KMS-11 (cell line): Measurements from ENCODE around the gene NOS1.

Experiments used
- H2AFZ ChIP-seq: fragments of 200-600 bp; sonication (generic); 2 replicates; pipeline ENCODE4 v1.6.1; 2016; ENCODE audit warnings: antibody characterized with exemption, mixed run types, low read depth
- H3K27ac ChIP-seq: fragments of 200-600 bp; sonication (generic); 2 replicates; pipeline ENCODE4 v1.6.1; 2016; ENCODE audit warnings: mild to moderate bottlenecking, mixed run types
- H3K27me3 ChIP-seq: fragments of 200-600 bp; sonication (generic); 2 replicates; pipeline ENCODE4 v1.6.1; 2017; ENCODE audit warnings: mild to moderate bottlenecking, low read depth, mixed run types, moderate library complexity; ENCODE audit not compliant: insufficient read depth
- H3K36me3 ChIP-seq: fragments of 200-600 bp; sonication (generic); 2 replicates; pipeline ENCODE4 v1.6.1; 2017; ENCODE audit warnings: mild to moderate bottlenecking, mixed run types; ENCODE audit not compliant: insufficient read depth
- H3K4me1 ChIP-seq: fragments of 200-600 bp; sonication (generic); 2 replicates; pipeline ENCODE4 v1.6.1; 2016; ENCODE audit warnings: mild to moderate bottlenecking, low read depth, mixed run types; ENCODE audit not compliant: poor library complexity, severe bottlenecking
- H3K4me2 ChIP-seq: fragments of 200-600 bp; sonication (generic); 2 replicates; pipeline ENCODE4 v1.7.0; 2016; ENCODE audit warnings: mild to moderate bottlenecking, mixed run types
- H3K4me3 ChIP-seq: fragments of 200-600 bp; sonication (generic); IDR thresholded peaks from 2 replicates; pipeline ENCODE4 v1.6.1; 2017; ENCODE audit warnings: low read depth, low read length, mixed read lengths; ENCODE audit not compliant: insufficient read depth
- H3K79me2 ChIP-seq: fragments of 200-600 bp; sonication (generic); 2 replicates; pipeline ENCODE4 v1.6.1; 2016; ENCODE audit warnings: low read depth, mixed run types; ENCODE audit not compliant: insufficient read depth
- H3K9ac ChIP-seq: fragments of 200-600 bp; sonication (generic); 2 replicates; pipeline ENCODE4 v1.6.1; 2016; ENCODE audit warnings: mild to moderate bottlenecking, mixed run types
- H4K20me1 ChIP-seq: fragments of 200-600 bp; sonication (generic); 2 replicates; pipeline ENCODE4 v1.6.1; 2016; ENCODE audit warnings: mild to moderate bottlenecking, mixed run types; ENCODE audit not compliant: insufficient read depth
- TF ChIP-seq, protein P1 (sequence below): fragments of 200-600 bp; sonication (generic); conservative IDR thresholded peaks from 2 replicates; pipeline ENCODE4 v1.6.1; 2017; ENCODE audit warnings: low read depth, mild to moderate bottlenecking, antibody characterized with exemption, low read length, moderate library complexity, mixed read lengths

Gene NOS1

DNA sequence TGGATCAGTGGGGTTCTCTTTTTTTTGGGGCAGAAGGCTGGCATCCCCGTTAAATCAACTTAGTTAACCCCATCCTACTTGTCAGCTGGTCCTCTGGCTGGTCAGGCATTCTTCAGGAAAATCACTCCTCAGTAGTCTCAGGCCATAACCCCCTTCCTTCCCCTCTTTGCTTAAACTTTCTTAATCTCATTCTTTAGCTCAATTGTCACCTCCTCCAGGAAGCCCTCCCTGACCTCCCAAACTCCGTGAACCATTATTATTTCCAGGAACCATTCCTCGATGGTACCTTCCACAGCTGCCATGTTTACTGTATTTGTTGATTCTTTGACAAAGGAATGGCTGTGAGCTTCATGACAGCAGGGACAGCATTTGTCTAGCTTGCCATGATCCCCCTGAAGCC is 98.7 kb downstream of the NOS1 start:
- Histone ChIP-seq H3K36me3 (no peaks in the 10 kb centered on the region), H3K4me1 (no peaks in the 10 kb centered on the region), H3K27ac (no peak overlapping the region), H3K4me2 (no peak overlapping the region), H3K9ac (no peak overlapping the region), H4K20me1 (no peaks in the 10 kb centered on the region), H2AFZ (no peak overlapping the region), H3K79me2 (no peaks in the 10 kb centered on the region), H3K27me3 (no peaks in the 10 kb centered on the region), H3K4me3 (no peak overlapping the region)
- TF ChIP-seq, protein P1, sequence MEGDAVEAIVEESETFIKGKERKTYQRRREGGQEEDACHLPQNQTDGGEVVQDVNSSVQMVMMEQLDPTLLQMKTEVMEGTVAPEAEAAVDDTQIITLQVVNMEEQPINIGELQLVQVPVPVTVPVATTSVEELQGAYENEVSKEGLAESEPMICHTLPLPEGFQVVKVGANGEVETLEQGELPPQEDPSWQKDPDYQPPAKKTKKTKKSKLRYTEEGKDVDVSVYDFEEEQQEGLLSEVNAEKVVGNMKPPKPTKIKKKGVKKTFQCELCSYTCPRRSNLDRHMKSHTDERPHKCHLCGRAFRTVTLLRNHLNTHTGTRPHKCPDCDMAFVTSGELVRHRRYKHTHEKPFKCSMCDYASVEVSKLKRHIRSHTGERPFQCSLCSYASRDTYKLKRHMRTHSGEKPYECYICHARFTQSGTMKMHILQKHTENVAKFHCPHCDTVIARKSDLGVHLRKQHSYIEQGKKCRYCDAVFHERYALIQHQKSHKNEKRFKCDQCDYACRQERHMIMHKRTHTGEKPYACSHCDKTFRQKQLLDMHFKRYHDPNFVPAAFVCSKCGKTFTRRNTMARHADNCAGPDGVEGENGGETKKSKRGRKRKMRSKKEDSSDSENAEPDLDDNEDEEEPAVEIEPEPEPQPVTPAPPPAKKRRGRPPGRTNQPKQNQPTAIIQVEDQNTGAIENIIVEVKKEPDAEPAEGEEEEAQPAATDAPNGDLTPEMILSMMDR: no peak

DNA sequence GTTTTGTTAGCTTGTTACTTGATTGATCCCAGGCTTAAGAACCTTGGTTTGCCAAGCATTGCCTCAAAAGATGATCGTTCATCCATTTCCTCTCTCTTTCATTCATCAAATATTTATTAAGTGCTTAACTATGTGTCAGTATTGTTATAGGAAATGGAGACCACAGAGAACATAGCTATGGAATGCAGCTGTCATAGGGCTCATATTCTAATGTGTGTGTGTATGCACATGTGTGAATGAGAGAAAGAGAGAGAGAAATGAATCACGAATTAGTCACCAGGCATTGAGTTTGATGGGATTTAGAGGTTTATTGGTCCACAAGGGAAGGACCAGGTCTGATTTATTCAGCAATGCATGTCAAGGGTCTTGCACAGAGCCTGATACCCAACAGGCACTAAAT is 100.2 kb downstream of the NOS1 start:
- Histone ChIP-seq H3K36me3 (no peaks in the 10 kb centered on the region), H4K20me1 (no peaks in the 10 kb centered on the region), H3K79me2 (no peaks in the 10 kb centered on the region), H3K9ac (no peak overlapping the region), H3K27ac (no peak overlapping the region), H3K4me3 (no peak overlapping the region), H3K4me2 (no peak overlapping the region), H2AFZ (no peak overlapping the region), H3K27me3 (no peaks in the 10 kb centered on the region), H3K4me1 (no peaks in the 10 kb centered on the region)
- TF ChIP-seq, protein P1: no peak

DNA sequence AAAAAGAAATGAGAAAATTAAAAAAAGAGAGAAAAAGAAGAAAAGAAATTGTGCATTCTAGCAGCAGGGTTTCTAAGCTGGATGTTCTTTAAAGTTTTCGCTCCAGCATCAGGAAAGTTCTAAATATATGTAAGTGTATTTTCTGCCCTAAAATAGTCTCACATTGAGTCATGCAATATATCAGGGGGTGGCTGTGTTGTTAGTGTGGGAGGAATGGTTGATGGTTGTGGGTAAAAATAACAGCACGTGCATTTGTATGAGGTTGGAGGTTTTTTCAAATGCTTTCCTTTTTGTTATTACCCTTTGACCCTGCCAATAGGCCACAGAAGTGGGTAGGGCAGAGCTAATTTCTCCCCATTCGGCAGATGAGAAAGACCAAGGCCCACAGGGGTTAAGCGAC is 106.0 kb downstream of the NOS1 start:
- no peaks in the 10 kb centered on the region for H3K4me1 ChIP-seq
- H3K4me2 ChIP-seq: no peak overlapping the region
- no peaks in the 10 kb centered on the region for H3K36me3 ChIP-seq
- H3K79me2 ChIP-seq: no peaks in the 10 kb centered on the region
- TF ChIP-seq, protein P1: no peak
- no peak overlapping the region for H2AFZ ChIP-seq
- H3K9ac ChIP-seq: no peak overlapping the region
- no peaks in the 10 kb centered on the region for H3K27me3 ChIP-seq
- no peak overlapping the region for H3K4me3 ChIP-seq
- H4K20me1 ChIP-seq: no peaks in the 10 kb centered on the region
- no peak overlapping the region for H3K27ac ChIP-seq

DNA sequence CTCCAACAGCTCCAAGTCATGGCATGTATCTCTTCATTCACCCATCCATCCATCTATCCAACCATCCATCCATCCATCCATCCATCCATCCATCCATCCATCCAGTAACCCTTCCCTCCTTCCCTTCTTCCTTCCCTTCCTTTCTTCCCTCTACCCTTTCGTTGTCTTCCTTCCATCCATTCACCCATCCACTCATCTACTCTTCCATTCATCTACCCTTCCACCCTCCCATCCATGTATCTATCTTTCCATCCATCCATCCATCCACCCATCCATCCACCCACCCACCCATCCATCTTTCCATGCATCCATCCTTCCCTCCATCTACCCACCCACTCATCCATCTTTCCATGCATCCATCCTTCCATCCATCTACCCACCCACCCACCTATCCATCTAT is 117.9 kb downstream of the NOS1 start:
- TF ChIP-seq, protein P1: no peak
- Histone ChIP-seq H3K27ac (no peak overlapping the region), H3K27me3 (no peaks in the 10 kb centered on the region), H3K36me3 (no peaks in the 10 kb centered on the region), H3K9ac (no peak overlapping the region), H3K4me3 (no peak overlapping the region), H3K4me2 (no peak overlapping the region), H3K4me1 (no peaks in the 10 kb centered on the region), H2AFZ (no peak overlapping the region), H3K79me2 (no peaks in the 10 kb centered on the region), H4K20me1 (no peaks in the 10 kb centered on the region)

DNA sequence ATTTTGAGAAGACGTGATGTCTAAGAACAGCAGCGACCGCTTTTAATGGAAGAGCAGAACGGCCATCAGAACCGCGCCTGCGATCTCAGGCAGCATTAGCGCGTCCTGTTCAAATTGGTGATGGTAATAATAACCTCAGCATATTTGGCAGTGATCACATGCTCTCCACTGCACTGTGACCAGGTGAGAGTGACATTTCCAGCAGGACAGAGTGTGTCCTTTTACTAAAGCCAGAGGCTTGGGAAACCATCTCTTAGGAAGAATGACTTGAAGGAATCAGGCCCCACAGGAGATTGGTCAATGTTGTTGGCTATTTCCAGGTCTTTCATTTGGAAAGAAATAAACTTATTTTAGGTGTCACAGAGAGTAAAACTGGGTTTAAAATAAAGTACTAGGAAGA is 119.7 kb downstream of the NOS1 start:
- no peaks in the 10 kb centered on the region for H4K20me1 ChIP-seq
- no peak overlapping the region for H3K4me2 ChIP-seq
- no peak overlapping the region for H2AFZ ChIP-seq
- no peak overlapping the region for H3K27ac ChIP-seq
- H3K9ac ChIP-seq: no peak overlapping the region
- H3K4me1 ChIP-seq: no peaks in the 10 kb centered on the region
- H3K79me2 ChIP-seq: no peaks in the 10 kb centered on the region
- no peak overlapping the region for H3K4me3 ChIP-seq
- H3K36me3 ChIP-seq: no peaks in the 10 kb centered on the region
- TF ChIP-seq, protein P1: no peak
- no peaks in the 10 kb centered on the region for H3K27me3 ChIP-seq
